Esophagus muscularis mucosa (tissue), 4 donors: ENCODE data around the gene WNK3.

Source experiments
- CTCF ChIP-seq, 3 experiments: fragments of 200-600 bp in 2 of 3; fragments of 450-650 bp in 1 of 3; sonication (generic) in 2 of 3; IDR thresholded peaks; one replicate each; pipeline ENCODE4 v1.5.1; 2017 to 2019; ENCODE audit warnings: antibody characterized with exemption in 3 of 3, mild to moderate bottlenecking in 2 of 3, moderate library complexity in 1 of 3
- EP300 ChIP-seq: sonication (generic); formaldehyde crosslinking; IDR thresholded peaks from one replicate; pipeline ENCODE4 v1.6.1; 2017; ENCODE audit warnings: antibody characterized with exemption
- POLR2A ChIP-seq: fragments of 450-650 bp; IDR thresholded peaks from one replicate; pipeline ENCODE4 v1.6.1; 2017; ENCODE audit warnings: antibody characterized with exemption, moderate library complexity, mild to moderate bottlenecking, low read depth
- POLR2AphosphoS5 ChIP-seq, 2 donors: sonication (generic); formaldehyde crosslinking; IDR thresholded peaks; one replicate each; pipeline ENCODE4 v1.6.1; 2017; ENCODE audit warnings: antibody characterized with exemption in 2 of 2

- TF ChIP-seq POLR2A (no peak), CTCF (IDR thresholded peaks at IDR 0.05) (no peak), EP300 (no peak), POLR2AphosphoS5 (IDR thresholded peaks at IDR 0.05) (no peak)
Observed at GRCh38 chrX:54281676-54282075, 76.2 kb downstream of the WNK3 start.
